Measurements from ENCODE around the gene TBCEL. TPM values are rescaled to one million over a fixed set of nuclear protein-coding genes. Genes with fewer than 3 reads are reported as not detected.

The TBCEL gene
- total and polyA plus RNA-seq, 10 of the 15 experiments (the other 5 are each of a cell fraction or from before 2014, with no cell fraction given) = 2.0 to 10.4 (median 7.3) TPM

DNA sequence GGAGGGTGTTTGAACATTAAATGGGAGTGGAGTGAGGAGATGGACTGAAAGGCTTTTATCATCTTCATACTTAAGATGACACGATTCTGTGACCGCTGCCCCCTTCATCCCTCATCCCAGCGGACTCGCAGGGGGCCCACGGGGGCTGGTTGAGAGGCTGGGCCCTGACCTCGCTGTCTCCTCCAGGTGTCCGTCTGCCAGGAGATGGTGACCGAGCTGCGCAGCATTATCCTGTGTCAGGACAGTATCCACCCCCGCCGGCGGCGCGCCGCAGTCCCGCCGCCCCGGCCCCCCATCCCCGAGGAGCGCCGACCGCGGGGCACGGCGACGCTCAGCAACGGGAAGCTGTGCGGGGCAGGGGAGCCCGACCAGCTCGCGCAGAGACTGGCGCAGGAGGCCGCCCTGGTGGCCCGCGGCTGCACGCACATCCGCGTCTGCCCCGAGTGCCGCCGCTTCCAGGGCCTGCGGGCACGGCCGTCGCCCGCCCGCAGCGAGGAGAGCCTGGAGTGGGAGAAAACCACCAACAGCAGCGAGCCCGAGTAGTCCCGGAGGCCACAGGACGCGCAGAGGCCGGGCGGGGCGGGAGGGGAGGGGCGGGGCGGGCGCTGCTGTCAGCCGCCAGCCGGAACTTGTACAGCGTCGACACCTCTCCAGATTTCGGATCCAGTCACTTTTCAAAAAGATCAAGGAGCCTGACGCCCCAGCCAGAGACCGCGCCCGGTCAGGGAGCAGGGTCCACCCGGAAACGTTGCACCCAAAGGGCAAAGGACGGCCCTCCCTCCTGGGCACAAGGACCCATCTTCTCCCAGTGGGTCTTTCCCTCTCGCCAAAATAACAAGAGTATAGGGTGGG, 38.0 kb upstream of the TBCEL start (continued):
- peak in 2 of 3 experiments; percentile 17 to 21; a peak in 2 of 6 replicates for TF ChIP-seq CTCF (IDR thresholded peaks at IDR 0.05 in 2 of 3, conservative IDR thresholded peaks at IDR 0.05 in 1 of 3; ENCODE audit: control insufficient read depth in 2 of 3, extremely low read depth in 1 of 3, insufficient read depth in 1 of 3, low read depth in 3 of 3, low read length in 3 of 3)
- TF ChIP-seq, protein P1, sequence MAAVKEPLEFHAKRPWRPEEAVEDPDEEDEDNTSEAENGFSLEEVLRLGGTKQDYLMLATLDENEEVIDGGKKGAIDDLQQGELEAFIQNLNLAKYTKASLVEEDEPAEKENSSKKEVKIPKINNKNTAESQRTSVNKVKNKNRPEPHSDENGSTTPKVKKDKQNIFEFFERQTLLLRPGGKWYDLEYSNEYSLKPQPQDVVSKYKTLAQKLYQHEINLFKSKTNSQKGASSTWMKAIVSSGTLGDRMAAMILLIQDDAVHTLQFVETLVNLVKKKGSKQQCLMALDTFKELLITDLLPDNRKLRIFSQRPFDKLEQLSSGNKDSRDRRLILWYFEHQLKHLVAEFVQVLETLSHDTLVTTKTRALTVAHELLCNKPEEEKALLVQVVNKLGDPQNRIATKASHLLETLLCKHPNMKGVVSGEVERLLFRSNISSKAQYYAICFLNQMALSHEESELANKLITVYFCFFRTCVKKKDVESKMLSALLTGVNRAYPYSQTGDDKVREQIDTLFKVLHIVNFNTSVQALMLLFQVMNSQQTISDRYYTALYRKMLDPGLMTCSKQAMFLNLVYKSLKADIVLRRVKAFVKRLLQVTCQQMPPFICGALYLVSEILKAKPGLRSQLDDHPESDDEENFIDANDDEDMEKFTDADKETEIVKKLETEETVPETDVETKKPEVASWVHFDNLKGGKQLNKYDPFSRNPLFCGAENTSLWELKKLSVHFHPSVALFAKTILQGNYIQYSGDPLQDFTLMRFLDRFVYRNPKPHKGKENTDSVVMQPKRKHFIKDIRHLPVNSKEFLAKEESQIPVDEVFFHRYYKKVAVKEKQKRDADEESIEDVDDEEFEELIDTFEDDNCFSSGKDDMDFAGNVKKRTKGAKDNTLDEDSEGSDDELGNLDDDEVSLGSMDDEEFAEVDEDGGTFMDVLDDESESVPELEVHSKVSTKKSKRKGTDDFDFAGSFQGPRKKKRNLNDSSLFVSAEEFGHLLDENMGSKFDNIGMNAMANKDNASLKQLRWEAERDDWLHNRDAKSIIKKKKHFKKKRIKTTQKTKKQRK (IDR thresholded peaks at IDR 0.05; ENCODE audit: low read depth, low read length) = no peak

- no peaks in the 10 kb centered on the region for H3K36me3 ChIP-seq (ENCODE audit: control insufficient read depth in 2 of 2, insufficient read depth in 2 of 2, low read length in 1 of 2)
- FAIRE-seq = no peak
- BruUV-seq (replicated peaks) = no TSS peak
- TF ChIP-seq SMC3 (IDR thresholded peaks at IDR 0.05; ENCODE audit: borderline replicate concordance, low read length) (no peak), CTCF (IDR thresholded peaks at IDR 0.05 in 2 of 3, conservative IDR thresholded peaks at IDR 0.05 in 1 of 3; ENCODE audit: control insufficient read depth in 2 of 3, extremely low read depth in 1 of 3, insufficient read depth in 1 of 3, low read depth in 3 of 3, low read length in 3 of 3) (no peak), SUZ12 (IDR thresholded peaks at IDR 0.05; ENCODE audit: unreplicated experiment) (no peak), NFYA (IDR thresholded peaks at IDR 0.05; ENCODE audit: borderline replicate concordance, low read depth, low read length) (no peak), FOS (IDR thresholded peaks at IDR 0.05; ENCODE audit: borderline replicate concordance, extremely low read depth, insufficient read length) (no peak), ZZZ3 (IDR thresholded peaks at IDR 0.05; ENCODE audit: control insufficient read depth, insufficient read length, low read depth) (no peak), RUNX3 (IDR thresholded peaks at IDR 0.05; ENCODE audit: low read length) (no peak), IRF3 (IDR thresholded peaks at IDR 0.05) (no peak), SMAD1 (IDR thresholded peaks at IDR 0.05; ENCODE audit: low read depth, partially characterized antibody) (no peak), CHD1 (IDR thresholded peaks at IDR 0.05; ENCODE audit: low read depth, low read length) (no peak)
Observed at GRCh38 chr11:120988603-120989002, 35.3 kb upstream of the TBCEL start.

More at GRCh38 chr11:120988603-120989002, 35.3 kb upstream of the TBCEL start:
- Histone ChIP-seq H3K9me3 (replicated peaks; ENCODE audit: control insufficient read depth, insufficient read depth, low read length) (no peaks in the 10 kb centered on the region), H2AFZ (ENCODE audit: control insufficient read depth, low read depth, low read length) (no peak overlapping the region), H4K20me1 (ENCODE audit: control insufficient read depth, insufficient read depth) (no peaks in the 10 kb centered on the region), H3K4me1 (ENCODE audit: control insufficient read depth, insufficient read depth, low read length) (no peaks in the 10 kb centered on the region), H3K4me3 (no peak overlapping the region), H3K79me2 (ENCODE audit: control insufficient read depth, insufficient read depth, low read length) (no peaks in the 10 kb centered on the region), H3K27ac (ENCODE audit: control insufficient read depth, insufficient read depth) (no peak overlapping the region), H3K4me2 (ENCODE audit: control insufficient read depth, insufficient read depth) (no peak overlapping the region), H3K9ac (ENCODE audit: control insufficient read depth, insufficient read depth, low read length) (no peak overlapping the region), H3K27me3 (replicated peaks in 1 of 2; ENCODE audit: control insufficient read depth in 2 of 2, insufficient read depth in 2 of 2, low read length in 1 of 2) (peaks cover 0 to 9% of the 10 kb centered on the region in 2 experiments; a peak in 2 of 4 replicates)
- intact Hi-C loops (cut with micrococcal nuclease; ENCODE audit: unreplicated experiment) (no loop called here), in situ Hi-C loops (cut with MboI) (no loop called here)
- ChIA-PET POLR2A (interaction anchor here (0.5 kb wide), 1 partner anchor 46 kb away, joined by 3 read pairs; no protein-coding TSS in a partner anchor), SMC1A (ENCODE audit: uncharacterized antibody, unreplicated experiment) (interaction anchor here (1.4 kb wide), 1 partner anchor 68 kb away, joined by 5 read pairs; no protein-coding TSS in a partner anchor), CTCF (interaction anchor here (0.8 kb wide), 1 partner anchor 469 kb away, joined by 4 read pairs; no protein-coding TSS in a partner anchor), RAD21 (ENCODE audit: unreplicated experiment) (no interaction called here)
- ATAC-seq (no peak), DNase-seq (ENCODE audit: low read depth, low spot score) (no peak)
- WGBS (ENCODE audit: insufficient coverage, insufficient replicate concordance, low lambda C conversion rate, missing lambda C conversion rate) = 71% methylated on average over 1 of the region's 1 CpG
